Thyroid gland (tissue), 4 donors: Measurements from ENCODE around the gene TENT4A. TPM values are rescaled to one million over a fixed set of nuclear protein-coding genes. Genes with fewer than 3 reads are reported as not detected.

ENCODE experiments used
- DNase-seq, 2 donors: peaks; one replicate each; pipeline ENCODE4 v3.0.0-alpha.2; 2019
- H3K27ac ChIP-seq, 3 donors: fragments of 200-600 bp; sonication (generic); 1 replicate in 2 of 3; 2 replicates in 1 of 3; pipeline ENCODE4 v1.5.1; 2016 to 2019; ENCODE audit warnings: mild to moderate bottlenecking in 1 of 3, moderate library complexity in 1 of 3
- H3K27me3 ChIP-seq: fragments of 200-600 bp; sonication (generic); one replicate; pipeline ENCODE4 v1.5.1; 2019
- H3K36me3 ChIP-seq, 2 donors: fragments of 200-600 bp; sonication (generic); one replicate each; pipeline ENCODE4 v1.5.1; 2016 to 2019
- H3K4me1 ChIP-seq, 2 donors: fragments of 200-600 bp; sonication (generic); one replicate each; pipeline ENCODE4 v1.5.1; 2017 to 2019
- H3K4me3 ChIP-seq, 3 donors: fragments of 200-600 bp; sonication (generic); replicated peaks in 1 of 3; 1 replicate in 2 of 3; 2 replicates in 1 of 3; pipeline ENCODE4 v1.5.1; 2016; ENCODE audit warnings: mild to moderate bottlenecking in 1 of 3
- H3K9me3 ChIP-seq: fragments of 200-600 bp; sonication (generic); one replicate; pipeline ENCODE4 v1.5.1; 2017
- CTCF ChIP-seq, 6 experiments: fragments of 200-600 bp in 3 of 6; fragments of 450-650 bp in 3 of 6; sonication (generic) in 3 of 6; IDR thresholded peaks; one replicate each; pipeline ENCODE4 v1.5.1; 2016 to 2019; ENCODE audit warnings: antibody characterized with exemption in 6 of 6, mild to moderate bottlenecking in 2 of 6, inconsistent platforms in 1 of 6, moderate library complexity in 1 of 6
- POLR2A ChIP-seq, 2 donors: fragments of 450-650 bp; IDR thresholded peaks; one replicate each; pipeline ENCODE4 v1.6.1; 2017; ENCODE audit warnings: antibody characterized with exemption in 2 of 2, mild to moderate bottlenecking in 2 of 2, moderate library complexity in 1 of 2
- WGBS, 2 donors: methylation state at CpG; one replicate each; pipeline ENCODE4 v1.1.5; 2017; 5-methylcytosine and 5-hydroxymethylcytosine counted together
- intact Hi-C: fragments of 100-400 bp; cut with DNase I; formaldehyde crosslinking; loops from one replicate; pipeline ENCODE4 v1.15.1; 2023
- total RNA-seq, 4 donors: library from RNA; depleted of rRNA; stranded (reverse); fragments of >200 nt; gene quantifications; one replicate each; pipeline ENCODE4 v1.2.3, GENCODE V29; 2016

Gene TENT4A
- total RNA-seq, 4 donors from 2014 or later, result 19.8 to 41.2 (median 29.4) TPM

GRCh38 chr5:6750142-6750840 lies 37.1 kb downstream of the TENT4A start:
- Histone ChIP-seq H3K36me3 (peaks cover 37 to 55% of the 10 kb centered on the region in 2 donors), H3K4me3 (no peak overlapping the region), H3K4me1 (no peaks in the 10 kb centered on the region), H3K9me3 (no peaks in the 10 kb centered on the region), H3K27me3 (no peaks in the 10 kb centered on the region), H3K27ac (no peak overlapping the region)
- no peak for DNase-seq
- no peak for TF ChIP-seq CTCF (IDR thresholded peaks at IDR 0.05)
- WGBS, 2 donors, result 92 to 96% methylated on average over 23 of the region's 23 CpGs
- intact Hi-C loops, result no loop called here

GRCh38 chr5:6750951-6751685 lies 37.9 kb downstream of the TENT4A start:
- Histone ChIP-seq H3K27me3 (no peaks in the 10 kb centered on the region), H3K36me3 (peaks cover 38 to 64% of the 10 kb centered on the region in 2 donors), H3K27ac (no peak overlapping the region), H3K4me3 (no peak overlapping the region), H3K4me1 (no peaks in the 10 kb centered on the region), H3K9me3 (no peaks in the 10 kb centered on the region)
- no peak for TF ChIP-seq CTCF (IDR thresholded peaks at IDR 0.05)
- no peak for TF ChIP-seq POLR2A (IDR thresholded peaks at IDR 0.05)
- intact Hi-C loops, result no loop called here
- DNase-seq, result peak; percentile 33 to 49
- WGBS, 2 donors, result 64 to 71% methylated on average over 18 of the region's 18 CpGs

- H3K27me3 ChIP-seq, result no peaks in the 10 kb centered on the region
- no peak for DNase-seq
- peaks cover 38 to 61% of the 10 kb centered on the region in 2 donors for H3K36me3 ChIP-seq
- H3K4me1 ChIP-seq, result no peaks in the 10 kb centered on the region
- no peaks in the 10 kb centered on the region for H3K9me3 ChIP-seq
- intact Hi-C loops, result no loop called here
- no peak overlapping the region for H3K27ac ChIP-seq
- no peak for TF ChIP-seq CTCF (IDR thresholded peaks at IDR 0.05)
- TF ChIP-seq POLR2A (IDR thresholded peaks at IDR 0.05), result no peak
- WGBS, 2 donors, result 93 to 97% methylated on average over 12 of the region's 12 CpGs
- no peak overlapping the region for H3K4me3 ChIP-seq
Measured at GRCh38 chr5:6752236-6752635, 39.0 kb downstream of the TENT4A start.

- intact Hi-C loops, result no loop called here
- Histone ChIP-seq H3K9me3 (no peaks in the 10 kb centered on the region), H3K36me3 (peaks cover 38 to 64% of the 10 kb centered on the region in 2 donors), H3K27me3 (no peaks in the 10 kb centered on the region), H3K4me3 (no peak overlapping the region), H3K4me1 (no peaks in the 10 kb centered on the region), H3K27ac (no peak overlapping the region)
- TF ChIP-seq CTCF (IDR thresholded peaks at IDR 0.05), result no peak
- no peak for TF ChIP-seq POLR2A (IDR thresholded peaks at IDR 0.05)
- no peak for DNase-seq
- WGBS, 2 donors, result 97 to 98% methylated on average over 11 of the region's 11 CpGs
Measured at GRCh38 chr5:6752782-6753181, 39.5 kb downstream of the TENT4A start.

- TF ChIP-seq CTCF (IDR thresholded peaks at IDR 0.05) (no peak), POLR2A (IDR thresholded peaks at IDR 0.05) (no peak)
- 93 to 94% methylated on average over 11 of the region's 11 CpGs for WGBS, 2 donors
- no peak overlapping the region for H3K27ac ChIP-seq
- no peaks in the 10 kb centered on the region for H3K27me3 ChIP-seq
- DNase-seq, result no peak
- H3K36me3 ChIP-seq, result peaks cover 47 to 70% of the 10 kb centered on the region in 2 donors
- intact Hi-C loops, result no loop called here
- H3K4me3 ChIP-seq, result no peak overlapping the region
- H3K4me1 ChIP-seq, result no peaks in the 10 kb centered on the region
- H3K9me3 ChIP-seq, result no peaks in the 10 kb centered on the region
Measured at GRCh38 chr5:6753851-6754250, 40.6 kb downstream of the TENT4A start.
